Sigmoid colon (tissue), 7 donors: ENCODE data around the gene SIAH1. TPM values are rescaled to one million over a fixed set of nuclear protein-coding genes. Genes with fewer than 3 reads are reported as not detected.

ENCODE experiments used
- DNase-seq: peaks from one replicate; pipeline ENCODE4 v3.0.0-alpha.2; 2019
- H3K27ac ChIP-seq, 4 donors: fragments of 200-600 bp; sonication (generic); one replicate each; pipeline ENCODE4 v1.5.1; 2016 to 2019; ENCODE audit warnings: mild to moderate bottlenecking in 1 of 4
- H3K27me3 ChIP-seq, 3 donors: fragments of 200-600 bp; sonication (generic); one replicate each; pipeline ENCODE4 v1.5.1; 2019; ENCODE audit warnings: mild to moderate bottlenecking in 1 of 3
- H3K36me3 ChIP-seq, 4 donors: fragments of 200-600 bp; sonication (generic); one replicate each; pipeline ENCODE4 v1.5.1; 2016 to 2019
- H3K4me1 ChIP-seq, 4 donors: fragments of 200-600 bp; sonication (generic); one replicate each; pipeline ENCODE4 v1.5.1; 2017 to 2019
- H3K4me3 ChIP-seq, 4 donors: fragments of 200-600 bp; sonication (generic); one replicate each; pipeline ENCODE4 v1.5.1; 2017 to 2019; ENCODE audit warnings: mild to moderate bottlenecking in 2 of 4, moderate library complexity in 1 of 4
- H3K9me3 ChIP-seq, 4 donors: fragments of 200-600 bp in 3 of 4; sonication (generic) in 3 of 4; one replicate each; pipeline versions ENCODE4 v1.5.1 to v1.6.1; 2013 to 2019
- CTCF ChIP-seq, 4 experiments: fragments of 450-650 bp in 3 of 4; fragments of 200-600 bp in 1 of 4; IDR thresholded peaks; one replicate each; pipeline ENCODE4 v1.5.1; 2016 to 2019; ENCODE audit warnings: antibody characterized with exemption in 4 of 4, mild to moderate bottlenecking in 3 of 4, moderate library complexity in 2 of 4
- EP300 ChIP-seq, 4 donors: sonication (generic); formaldehyde crosslinking; IDR thresholded peaks; one replicate each; pipeline ENCODE4 v1.6.1; 2017; ENCODE audit warnings: antibody characterized with exemption in 4 of 4
- POLR2A ChIP-seq, 2 donors: fragments of 450-650 bp; IDR thresholded peaks; one replicate each; pipeline ENCODE4 v1.6.1; 2016; ENCODE audit warnings: antibody characterized with exemption in 2 of 2, mild to moderate bottlenecking in 2 of 2, moderate library complexity in 2 of 2
- POLR2AphosphoS5 ChIP-seq, 4 donors: sonication (generic); formaldehyde crosslinking; IDR thresholded peaks; one replicate each; pipeline ENCODE4 v1.6.1; 2017; ENCODE audit warnings: antibody characterized with exemption in 4 of 4
- WGBS, 2 donors: extraction: QIAGEN DNeasy Blood & Tissue Kit; methylation state at CpG; one replicate each; pipeline ENCODE4 v1.1.7; 2013; 5-methylcytosine and 5-hydroxymethylcytosine counted together
- intact Hi-C: fragments of 100-400 bp; cut with DNase I; formaldehyde crosslinking; loops from one replicate; pipeline ENCODE4 v1.15.1; 2023
- polyA plus RNA-seq, 3 donors: library from polyadenylated mRNA; stranded (reverse); fragments of 200-250 nt; gene quantifications; one replicate each; pipeline ENCODE4 v1.2.3, GENCODE V29; 2013
- small RNA-seq, 3 donors: library from RNA; depleted of rRNA; stranded (forward); fragments of <200 nt; gene quantifications; one replicate each; pipeline ENCODE3, GENCODE V24; 2016
- total RNA-seq, 4 donors: library from RNA; depleted of rRNA; stranded (reverse); fragments of >200 nt; gene quantifications; one replicate each; pipeline ENCODE4 v1.1.0, GENCODE V29; 2016
- donor health status: healthy with polysubstance abuse.
- donor health status: Bipolar disorder and iron deficiency.
- donor health status: healthy.

SIAH1 gene
- total and polyA plus RNA-seq, 7 donors: 18.1 to 37.4 (median 25.5) TPM

- no peaks in the 10 kb centered on the region for H3K27me3 ChIP-seq
- no peak for TF ChIP-seq EP300 (IDR thresholded peaks at IDR 0.05)
- no peak for TF ChIP-seq POLR2AphosphoS5 (IDR thresholded peaks at IDR 0.05)
- TF ChIP-seq CTCF (IDR thresholded peaks at IDR 0.05): no peak
- TF ChIP-seq POLR2A (IDR thresholded peaks at IDR 0.05): no peak
- no peaks in the 10 kb centered on the region for H3K4me1 ChIP-seq
- no peak for DNase-seq
- intact Hi-C loops: no loop called here
- peaks cover 0 to 78% (median 8%) of the 10 kb centered on the region in 4 donors for H3K36me3 ChIP-seq
- WGBS, 2 donors: 99% methylated on average over 4 of the region's 4 CpGs
- H3K4me3 ChIP-seq: no peak overlapping the region
- no peak overlapping the region for H3K27ac ChIP-seq
- H3K9me3 ChIP-seq: peaks cover 0 to 19% (median 11%) of the 10 kb centered on the region in 4 donors
Observed at GRCh38 chr16:48310908-48311641, 74.1 kb downstream of the SIAH1 start.

Small RNAs within 50 kb of the gene (small RNA-seq; reads per million reads assigned to genes)
- 0 reads per million in 3 donors for gene RF00017

Other genes with a start within 250 kb of the SIAH1 start
- not detected for gene ABCC12, start 229.4 kb downstream of the SIAH1 start, total RNA-seq
- gene ABCC12, start 229.4 kb downstream of the SIAH1 start, polyA plus RNA-seq: not detected
- 10 to 100 TPM; 42.3 to 60.3 (median 51.8) TPM for gene LONP2, start 141.1 kb downstream of the SIAH1 start, total RNA-seq
- gene LONP2, start 141.1 kb downstream of the SIAH1 start, polyA plus RNA-seq: 10 to 100 TPM; 14.4 to 25.2 (median 16.0) TPM
- under 1 TPM in 1 of 4 donors, not detected in 3; 0.14 TPM for gene ABCC11, start 137.9 kb downstream of the SIAH1 start, total RNA-seq
- gene ABCC11, start 137.9 kb downstream of the SIAH1 start, polyA plus RNA-seq: under 1 TPM in 1 of 3 donors, not detected in 2; 0.28 TPM
- gene N4BP1, start 224.8 kb upstream of the SIAH1 start, total RNA-seq: 10 to 100 TPM; 22.4 to 28.1 (median 26.1) TPM
- 10 to 100 TPM; 15.1 to 20.4 (median 17.3) TPM for gene N4BP1, start 224.8 kb upstream of the SIAH1 start, polyA plus RNA-seq